Muscle of leg (tissue), 11 donors: ENCODE measurements around the gene SPTBN4. TPM values are rescaled to one million over a fixed set of nuclear protein-coding genes. Genes with fewer than 3 reads are reported as not detected.

Experiments
- DNase-seq: peaks from one replicate; pipeline ENCODE4 v3.0.0; 2013
- H3K27ac ChIP-seq: one replicate; pipeline ENCODE4 v1.5.1; 2013; ENCODE audit warnings: mild to moderate bottlenecking, low read length, control low read depth
- H3K27me3 ChIP-seq: one replicate; pipeline ENCODE4 v1.6.1; 2013; ENCODE audit warnings: low read length; ENCODE audit not compliant: control insufficient read depth, insufficient read depth
- H3K36me3 ChIP-seq: one replicate; pipeline ENCODE4 v1.6.1; 2013; ENCODE audit warnings: low read length; ENCODE audit not compliant: control insufficient read depth, insufficient read depth
- H3K4me1 ChIP-seq: one replicate; pipeline ENCODE4 v1.6.1; 2013; ENCODE audit warnings: low read length; ENCODE audit not compliant: control insufficient read depth, insufficient read depth
- H3K4me3 ChIP-seq: one replicate; pipeline ENCODE4 v1.5.1; 2013; ENCODE audit warnings: low read length, control low read depth
- H3K9me3 ChIP-seq: replicated peaks from 2 replicates; pipeline ENCODE4 v1.6.1; 2013; ENCODE audit warnings: low read depth, low read length; ENCODE audit not compliant: control insufficient read depth
- WGBS: methylation state at CpG from one replicate; pipeline ENCODE4 v1.1.5; 2013; ENCODE audit warnings: missing lambda C conversion rate; ENCODE audit not compliant: insufficient coverage; 5-methylcytosine and 5-hydroxymethylcytosine counted together
- polyA plus RNA-seq, 8 donors: library from polyadenylated mRNA; unstranded; fragments of 120-200 nt; gene quantifications; one replicate each; pipeline versions ENCODE4 v1.2.1 to v1.2.3, GENCODE V29; 2013; ENCODE audit warnings: inconsistent platforms in 1 of 8, low replicate concordance in 1 of 8; ENCODE audit not compliant: insufficient read length in 8 of 8, insufficient read depth in 1 of 8
- total RNA-seq: library from RNA; stranded (reverse); fragments of 120-200 nt; gene quantifications from one replicate; pipeline ENCODE4 v1.2.4, GENCODE V29; 2013

The SPTBN4 gene
- total and polyA plus RNA-seq, 9 donors: 0.23 to 0.73 (median 0.43) TPM

DNA sequence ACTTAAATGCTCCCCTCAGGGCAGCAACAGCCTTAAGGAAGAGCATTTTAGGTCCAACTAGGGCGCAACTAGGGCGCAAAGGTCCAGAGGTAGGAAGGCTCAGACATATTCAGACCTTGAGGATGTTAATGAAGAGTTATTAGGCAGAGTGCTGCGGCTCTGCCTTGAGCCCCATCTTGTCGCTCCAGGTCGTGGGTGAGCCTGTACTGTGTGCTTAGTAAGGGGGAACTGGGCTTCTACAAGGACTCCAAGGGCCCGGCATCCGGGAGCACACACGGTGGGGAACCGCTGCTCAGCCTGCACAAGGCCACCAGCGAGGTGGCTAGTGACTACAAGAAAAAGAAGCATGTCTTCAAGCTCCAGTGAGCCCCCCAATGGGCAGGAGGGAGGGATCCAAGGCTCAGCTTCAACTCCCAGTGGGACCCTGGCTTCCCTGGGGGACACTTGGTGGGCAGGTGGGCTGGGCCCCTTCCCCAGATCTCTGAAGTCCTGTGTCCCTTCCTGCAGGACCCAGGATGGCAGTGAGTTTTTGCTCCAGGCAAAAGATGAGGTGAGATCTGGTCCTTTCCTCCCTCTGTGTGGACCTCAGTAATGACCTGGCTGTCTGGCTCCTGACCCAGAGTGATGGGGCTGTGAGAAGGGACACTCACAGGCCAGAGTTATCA is 105.2 kb downstream of the SPTBN4 start:
- Histone ChIP-seq H3K36me3 (no peaks in the 10 kb centered on the region), H3K4me3 (no peak overlapping the region), H3K4me1 (peaks cover 11% of the 10 kb centered on the region), H3K27ac (no peak overlapping the region), H3K27me3 (peaks cover 33% of the 10 kb centered on the region), H3K9me3 (no peaks in the 10 kb centered on the region)
- WGBS: 82% methylated on average over 8 of the region's 10 CpGs
- DNase-seq: no peak

DNA sequence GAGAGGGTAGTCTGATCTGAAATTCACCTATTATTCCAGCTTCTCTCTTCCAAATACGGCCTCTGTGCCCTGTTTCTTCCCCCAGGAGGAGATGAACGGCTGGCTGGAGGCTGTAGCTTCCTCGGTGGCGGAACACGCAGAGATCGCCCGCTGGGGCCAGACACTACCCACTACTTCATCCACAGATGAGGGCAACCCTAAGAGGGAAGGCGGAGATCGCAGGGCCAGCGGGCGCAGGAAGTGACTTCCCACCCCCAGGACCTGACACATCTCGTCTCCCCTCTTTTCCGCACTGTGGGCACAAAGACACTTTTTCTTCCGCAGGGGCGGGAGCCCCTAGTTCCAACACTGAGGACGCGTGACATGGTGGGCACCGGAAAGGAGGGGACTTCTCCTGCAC is 108.5 kb downstream of the SPTBN4 start:
- no peak overlapping the region for H3K27ac ChIP-seq
- peaks cover 4% of the 10 kb centered on the region for H3K36me3 ChIP-seq
- H3K4me3 ChIP-seq: no peak overlapping the region
- no peak for DNase-seq
- H3K27me3 ChIP-seq: peaks cover 3% of the 10 kb centered on the region
- H3K9me3 ChIP-seq: no peaks in the 10 kb centered on the region
- peaks cover 12% of the 10 kb centered on the region for H3K4me1 ChIP-seq
- 56% methylated on average over 10 of the region's 18 CpGs for whole genome bisulfite sequencing

DNA sequence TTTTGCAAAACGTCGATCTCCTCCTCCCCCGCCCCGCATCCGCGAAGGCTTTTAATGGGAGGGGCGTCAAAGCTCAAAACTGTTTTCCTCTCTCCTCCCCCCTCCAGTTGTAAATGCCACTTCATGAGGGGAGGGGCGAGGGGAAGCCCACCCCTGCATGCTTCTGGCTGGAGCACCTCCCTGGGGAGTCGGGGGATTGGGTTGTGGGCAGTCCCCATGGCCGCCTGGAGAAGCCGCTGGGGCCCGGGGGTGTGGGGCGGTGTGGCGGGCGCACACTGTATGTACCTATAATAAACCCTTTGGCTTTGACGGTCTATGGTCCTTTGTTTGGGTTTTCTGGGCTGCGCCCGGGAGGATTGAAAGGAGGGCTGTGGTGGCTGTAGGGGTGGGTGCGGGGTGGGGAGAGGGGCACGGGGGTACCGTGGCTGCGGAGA is 109.4 kb downstream of the SPTBN4 start:
- Histone ChIP-seq H3K36me3 (peaks cover 10% of the 10 kb centered on the region), H3K27me3 (peaks cover 3% of the 10 kb centered on the region), H3K4me3 (peak overlapping the region; percentile 71), H3K4me1 (peaks cover 12% of the 10 kb centered on the region), H3K27ac (no peak overlapping the region), H3K9me3 (no peaks in the 10 kb centered on the region)
- no peak for DNase-seq
- WGBS: 2% methylated on average over 5 of the region's 22 CpGs

DNA sequence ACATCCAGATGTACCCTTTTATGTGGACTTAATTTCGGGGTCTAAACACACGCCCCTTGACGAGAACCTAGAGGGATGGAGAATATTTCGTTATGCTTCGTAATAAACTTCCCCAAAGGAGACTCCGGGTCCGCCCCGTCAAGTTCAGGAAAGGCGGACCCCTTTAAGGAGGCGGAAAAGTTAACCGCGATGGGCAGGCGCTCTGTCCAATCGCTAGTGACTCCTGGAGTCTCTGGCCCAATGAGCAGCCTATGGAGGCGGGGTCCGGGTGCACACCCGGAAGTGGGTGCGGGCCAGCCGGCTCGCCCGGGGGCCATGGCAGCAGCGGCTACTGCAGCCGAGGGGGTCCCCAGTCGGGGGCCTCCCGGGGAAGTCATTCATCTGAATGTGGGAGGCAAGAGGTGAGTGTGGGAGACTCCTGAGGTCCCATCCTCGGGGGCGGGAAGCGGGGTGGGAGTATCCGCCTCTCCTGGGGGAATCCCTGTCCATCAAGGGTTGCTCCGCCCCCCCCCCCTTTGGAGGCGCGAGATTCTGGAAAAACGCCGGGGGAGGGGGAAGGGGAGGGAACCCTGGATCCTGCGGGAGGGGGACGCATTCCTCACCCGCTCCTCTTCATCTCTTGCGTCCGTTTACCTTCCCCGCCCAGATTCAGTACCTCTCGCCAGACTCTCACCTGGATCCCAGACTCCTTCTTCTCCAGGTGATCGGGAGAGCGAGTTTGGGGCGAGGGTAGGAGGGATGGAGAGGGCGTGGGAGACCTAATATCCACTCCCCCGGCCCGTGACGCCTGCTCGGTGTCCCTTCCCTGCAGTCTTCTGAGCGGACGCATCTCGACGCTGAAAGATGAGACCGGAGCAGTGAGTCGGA is 110.0 kb downstream of the SPTBN4 start, which contains the start of gene SHKBP1:
SHKBP1 (plus strand) TSS at position 289 of the 867 bp plus-strand sequence; CDS start at position 316, 27 bp downstream.
- H3K4me3 ChIP-seq: peak within 1 kb of the TSS; percentile 71
- H3K27me3 ChIP-seq: peaks cover 3% of the 10 kb centered on the region
- WGBS: under 1% methylated on average over 26 of the region's 55 CpGs
- H3K4me1 ChIP-seq: peaks cover 12% of the 10 kb centered on the region
- peaks cover 14% of the 10 kb centered on the region for H3K36me3 ChIP-seq
- peak within 1 kb of the TSS; percentile 9 for H3K27ac ChIP-seq
- no peaks in the 10 kb centered on the region for H3K9me3 ChIP-seq
- DNase-seq: peak; percentile 99

DNA sequence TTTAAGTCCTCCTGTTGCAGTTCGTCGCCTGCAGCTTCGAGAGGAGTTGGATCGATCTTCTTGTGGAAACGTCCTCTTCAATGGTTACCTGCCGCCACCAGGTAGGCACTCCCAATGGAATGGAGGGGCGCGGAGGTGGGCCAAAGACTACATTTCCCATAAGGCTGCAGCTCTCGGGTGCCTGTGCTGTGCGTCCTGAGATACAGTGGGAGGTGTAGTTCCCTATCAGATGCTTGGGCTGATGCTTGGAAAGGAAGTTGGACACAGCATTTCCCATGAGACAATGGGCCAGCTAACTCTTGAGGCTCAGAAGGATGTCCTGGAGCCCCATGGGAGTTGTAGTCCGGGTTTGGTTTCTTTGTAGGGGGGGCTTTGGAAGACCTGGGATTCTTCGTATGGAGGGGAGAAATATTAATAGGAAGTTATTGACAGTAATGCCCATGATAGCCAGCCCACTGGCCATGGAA is 111.7 kb downstream of the SPTBN4 start:
- Histone ChIP-seq H3K27me3 (peaks cover 3% of the 10 kb centered on the region), H3K4me1 (peaks cover 12% of the 10 kb centered on the region), H3K9me3 (no peaks in the 10 kb centered on the region), H3K4me3 (no peak overlapping the region), H3K27ac (no peak overlapping the region), H3K36me3 (peaks cover 22% of the 10 kb centered on the region)
- WGBS: 75% methylated on average over 12 of the region's 12 CpGs
- DNase-seq: peak; percentile 57

DNA sequence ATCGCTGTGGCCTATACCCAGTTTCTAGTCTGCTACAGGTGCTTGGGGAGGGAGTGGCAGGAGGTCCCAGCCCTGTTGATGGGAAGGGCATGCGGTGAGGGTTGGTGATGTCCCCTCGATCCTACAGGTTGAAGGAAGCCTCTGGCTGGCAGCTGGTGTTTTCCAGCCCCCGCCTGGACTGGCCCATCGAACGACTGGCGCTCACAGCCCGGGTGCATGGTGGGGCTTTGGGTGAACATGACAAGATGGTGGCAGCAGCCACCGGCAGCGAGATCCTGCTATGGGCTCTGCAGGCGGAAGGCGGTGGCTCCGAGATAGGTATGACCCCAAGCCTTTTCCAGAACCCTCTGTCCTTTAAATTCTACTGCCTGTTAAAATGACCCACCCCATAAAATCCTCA is 113.8 kb downstream of the SPTBN4 start:
- peaks cover 3% of the 10 kb centered on the region for H3K27me3 ChIP-seq
- 88% methylated on average over 8 of the region's 13 CpGs for WGBS
- no peak overlapping the region for H3K27ac ChIP-seq
- DNase-seq: no peak
- no peak overlapping the region for H3K4me3 ChIP-seq
- peaks cover 12% of the 10 kb centered on the region for H3K4me1 ChIP-seq
- H3K36me3 ChIP-seq: peaks cover 24% of the 10 kb centered on the region
- H3K9me3 ChIP-seq: no peaks in the 10 kb centered on the region

DNA sequence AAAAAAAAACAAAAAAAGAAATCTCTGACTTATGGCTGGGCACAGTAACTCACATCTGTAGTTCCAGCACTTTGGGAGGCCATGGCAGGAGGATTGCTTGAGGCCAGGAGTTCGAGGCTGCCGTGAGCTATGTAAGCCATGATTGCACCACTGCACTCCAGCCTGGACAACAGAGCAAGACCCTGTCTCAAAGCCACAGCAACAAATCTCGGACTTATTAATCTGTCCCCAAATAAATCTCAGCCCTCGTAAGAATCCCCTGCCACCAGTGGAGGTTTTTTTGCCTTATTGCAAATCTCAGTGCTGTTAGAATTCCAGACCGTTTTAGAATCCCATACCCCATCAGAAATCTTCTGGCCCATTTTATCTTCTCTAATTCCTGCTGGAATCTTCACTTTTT is 114.7 kb downstream of the SPTBN4 start:
- Histone ChIP-seq H3K27ac (no peak overlapping the region), H3K9me3 (no peaks in the 10 kb centered on the region), H3K36me3 (peaks cover 24% of the 10 kb centered on the region), H3K27me3 (no peaks in the 10 kb centered on the region), H3K4me1 (peaks cover 7% of the 10 kb centered on the region), H3K4me3 (no peak overlapping the region)
- WGBS: 91% methylated on average over 4 of the region's 5 CpGs
- DNase-seq: no peak

DNA sequence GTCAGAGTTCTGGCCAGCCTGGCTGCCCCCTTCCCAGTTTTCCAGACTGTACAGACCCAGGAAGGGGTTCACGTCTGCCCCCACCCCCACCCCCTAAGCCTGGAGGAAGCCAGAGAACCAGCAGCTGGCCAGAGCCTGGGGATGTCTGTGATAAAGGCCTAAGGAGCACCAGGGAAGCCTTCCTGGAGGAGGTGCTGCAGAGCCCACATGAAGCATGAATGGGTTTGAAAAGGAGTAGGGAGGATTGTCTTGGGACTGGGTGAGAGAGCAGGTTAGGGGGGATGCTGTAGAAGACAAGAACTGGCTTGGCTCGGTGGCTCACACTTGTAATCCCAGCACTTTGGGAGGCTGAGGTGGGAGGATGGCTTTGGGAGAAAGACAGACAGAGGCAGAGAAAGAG is 115.7 kb downstream of the SPTBN4 start:
- no peak overlapping the region for H3K4me3 ChIP-seq
- peaks cover 30% of the 10 kb centered on the region for H3K36me3 ChIP-seq
- 89% methylated on average over 1 of the region's 2 CpGs for WGBS
- H3K4me1 ChIP-seq: peaks cover 2% of the 10 kb centered on the region
- no peaks in the 10 kb centered on the region for H3K27me3 ChIP-seq
- H3K27ac ChIP-seq: no peak overlapping the region
- DNase-seq: no peak
- no peaks in the 10 kb centered on the region for H3K9me3 ChIP-seq

DNA sequence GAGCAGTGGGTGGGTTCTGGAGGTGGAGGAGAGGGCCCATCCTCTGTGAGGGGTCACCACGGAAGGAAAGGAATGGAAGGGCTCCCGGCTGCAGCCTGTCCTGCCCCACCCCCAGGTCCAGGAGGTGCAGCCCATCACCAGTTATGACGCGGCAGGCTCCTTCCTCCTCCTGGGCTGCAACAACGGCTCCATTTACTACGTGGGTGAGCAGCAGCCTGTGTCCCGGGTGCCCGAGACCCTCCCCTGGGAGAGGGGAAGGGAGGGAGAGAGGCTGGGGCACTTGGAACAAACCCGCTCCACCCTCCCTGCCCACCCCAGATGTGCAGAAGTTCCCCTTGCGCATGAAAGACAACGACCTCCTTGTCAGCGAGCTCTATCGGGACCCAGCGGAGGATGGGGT is 116.5 kb downstream of the SPTBN4 start:
- Histone ChIP-seq H3K4me1 (no peaks in the 10 kb centered on the region), H3K9me3 (no peaks in the 10 kb centered on the region), H3K4me3 (no peak overlapping the region), H3K27me3 (no peaks in the 10 kb centered on the region), H3K36me3 (peaks cover 34% of the 10 kb centered on the region), H3K27ac (no peak overlapping the region)
- DNase-seq: no peak
- 74% methylated on average over 9 of the region's 14 CpGs for WGBS

DNA sequence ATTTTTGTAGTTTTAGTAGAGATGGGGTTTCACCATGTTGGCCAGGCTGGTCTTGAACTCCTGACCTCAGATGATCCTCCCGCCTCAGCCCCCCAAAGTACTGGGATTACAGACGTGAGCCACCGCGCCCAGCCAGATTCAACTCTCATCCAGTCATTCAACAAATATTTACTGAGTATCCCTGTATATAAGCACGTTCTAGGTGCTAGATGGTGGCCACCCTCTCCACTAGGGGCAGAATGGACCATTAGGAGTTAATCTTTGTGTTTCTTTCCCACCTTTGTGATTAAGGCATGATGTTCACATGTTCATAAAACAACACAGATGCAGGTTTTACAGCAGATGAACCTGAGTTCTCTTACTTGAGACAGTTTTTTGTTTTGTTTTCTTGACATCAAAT is 117.2 kb downstream of the SPTBN4 start:
- Histone ChIP-seq H3K9me3 (no peaks in the 10 kb centered on the region), H3K27me3 (no peaks in the 10 kb centered on the region), H3K4me3 (no peak overlapping the region), H3K27ac (no peak overlapping the region), H3K36me3 (peaks cover 36% of the 10 kb centered on the region), H3K4me1 (no peaks in the 10 kb centered on the region)
- whole genome bisulfite sequencing: no CpG with 5 or more reads among the region's 5 CpGs
- DNase-seq: no peak
